HG02623 (cell line): ENCODE measurements around the gene UNC119.

ENCODE experiments used
- ATAC-seq: cut with Tn5 transposase; IDR thresholded peaks from one replicate; pipeline ENCODE4 v1.9.1; 2021; ENCODE audit warnings: moderate library complexity; ENCODE audit not compliant: unreplicated experiment

Gene UNC119

DNA sequence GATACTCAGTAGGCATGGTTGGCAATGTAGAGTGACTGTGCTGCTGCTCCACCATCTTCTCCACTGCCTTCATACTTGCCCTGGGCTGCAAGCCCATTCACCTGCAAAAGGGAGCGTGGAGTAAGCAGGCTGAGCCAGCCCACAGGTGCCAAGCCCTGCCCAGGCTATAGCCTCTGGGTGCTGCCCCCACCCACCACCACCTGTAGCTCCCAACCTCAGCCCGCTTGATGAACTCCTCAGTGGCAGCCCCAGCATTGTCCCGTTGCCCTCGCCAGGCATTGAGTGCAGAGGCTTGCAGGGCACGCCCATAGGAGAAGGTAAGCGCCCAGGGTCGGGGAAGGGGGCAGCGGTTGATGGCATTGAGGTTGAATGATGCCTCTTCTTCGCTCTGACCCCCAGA is 21.1 kb upstream of the UNC119 start:
- ATAC-seq: no peak

DNA sequence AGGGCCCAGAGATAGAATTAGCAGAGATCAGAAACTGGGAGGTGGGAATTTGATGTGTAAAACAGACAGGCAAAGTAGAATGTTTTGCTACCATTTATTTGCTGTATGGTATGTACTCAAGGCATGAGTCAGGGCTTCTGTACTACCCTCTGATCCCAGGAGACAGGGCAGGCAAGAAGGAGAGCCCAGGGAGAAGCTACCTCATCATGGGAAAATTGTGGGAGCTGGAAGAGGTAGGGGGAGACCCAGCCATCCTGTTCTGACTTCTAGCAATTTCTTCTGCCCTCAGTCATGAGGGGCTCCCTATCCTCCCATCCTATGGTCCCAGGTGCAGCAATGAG is 20.6 kb upstream of the UNC119 start:
- ATAC-seq: no peak

DNA sequence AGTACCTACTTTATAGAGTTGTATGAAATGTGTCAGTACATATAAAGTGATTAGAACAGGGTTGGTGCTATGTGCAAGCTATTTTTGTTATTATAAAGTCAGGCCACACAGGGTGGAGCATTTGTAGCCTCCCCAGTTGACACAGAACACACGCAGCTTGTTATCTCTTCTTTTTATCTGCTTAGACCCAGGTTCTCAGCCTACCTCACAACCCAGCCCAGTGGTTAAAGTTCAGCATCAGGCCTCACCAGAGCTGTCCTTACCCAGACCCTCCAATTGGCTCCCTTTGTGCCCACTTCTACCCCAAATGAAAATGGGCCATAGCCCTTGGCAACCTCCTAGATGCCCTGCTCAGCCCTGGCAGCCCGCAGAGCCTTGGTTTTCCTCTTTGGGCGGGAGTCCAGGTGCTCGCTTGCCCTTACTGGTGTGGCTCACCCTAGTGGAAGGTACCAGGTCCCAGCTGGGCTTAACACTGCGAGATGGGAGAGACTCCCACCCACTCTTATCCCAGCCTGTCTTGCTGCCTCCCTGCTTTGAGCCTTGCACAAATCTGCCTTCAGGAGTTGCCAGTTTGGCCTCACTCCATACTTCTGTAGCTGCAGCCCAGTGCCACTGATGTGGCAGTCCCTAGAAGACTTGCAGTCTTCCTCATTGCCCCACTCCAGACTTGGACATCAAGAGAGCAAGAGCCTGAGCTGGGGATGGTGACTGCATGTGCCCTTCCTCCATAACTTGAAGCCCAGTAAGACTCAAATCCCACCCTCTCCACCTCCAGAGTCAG is 20.0 kb upstream of the UNC119 start:
- ATAC-seq: no peak

DNA sequence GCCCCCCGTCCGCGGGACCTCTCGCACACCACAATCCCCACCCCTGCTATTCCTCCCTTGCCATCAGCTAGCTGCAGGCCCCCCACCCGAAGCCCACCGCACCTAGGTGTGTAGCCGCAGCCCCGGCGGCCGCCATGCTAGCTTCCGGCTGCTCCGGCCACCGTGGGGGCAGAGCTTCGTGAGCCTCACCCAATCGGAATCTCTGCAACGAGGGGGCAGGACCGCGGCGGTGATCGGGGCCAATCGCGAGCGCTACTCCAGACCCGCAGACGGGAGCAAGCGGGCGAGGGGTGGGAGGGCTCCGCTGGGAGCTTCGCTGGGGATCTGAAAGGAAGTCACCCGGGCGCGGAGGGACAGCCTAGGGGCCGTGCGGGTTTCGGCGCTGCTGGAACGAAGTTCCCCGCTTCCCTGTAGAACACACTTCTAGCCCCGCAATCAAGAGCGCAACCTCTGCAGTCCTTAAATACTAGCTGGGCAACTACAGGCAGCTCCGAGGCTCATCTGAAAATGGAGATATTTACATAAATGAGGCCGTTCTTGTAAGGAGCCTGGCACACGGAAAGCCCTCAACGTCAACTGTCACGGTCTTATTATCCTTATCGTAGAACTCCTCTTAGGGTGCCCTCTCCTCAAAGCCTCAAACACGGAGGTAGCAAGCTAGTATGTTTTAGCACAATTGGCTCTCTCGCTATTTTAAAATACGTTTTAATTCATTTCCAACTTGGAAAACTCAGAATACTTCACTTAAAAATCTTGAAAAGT is 19.1 kb upstream of the UNC119 start, which contains the start of gene PIGS:
Gene PIGS, minus strand, starts transcription at position 164 of the 762 bp plus-strand sequence. Its CDS starts 28 bp downstream, at position 136.
- peak; percentile 83 for ATAC-seq

DNA sequence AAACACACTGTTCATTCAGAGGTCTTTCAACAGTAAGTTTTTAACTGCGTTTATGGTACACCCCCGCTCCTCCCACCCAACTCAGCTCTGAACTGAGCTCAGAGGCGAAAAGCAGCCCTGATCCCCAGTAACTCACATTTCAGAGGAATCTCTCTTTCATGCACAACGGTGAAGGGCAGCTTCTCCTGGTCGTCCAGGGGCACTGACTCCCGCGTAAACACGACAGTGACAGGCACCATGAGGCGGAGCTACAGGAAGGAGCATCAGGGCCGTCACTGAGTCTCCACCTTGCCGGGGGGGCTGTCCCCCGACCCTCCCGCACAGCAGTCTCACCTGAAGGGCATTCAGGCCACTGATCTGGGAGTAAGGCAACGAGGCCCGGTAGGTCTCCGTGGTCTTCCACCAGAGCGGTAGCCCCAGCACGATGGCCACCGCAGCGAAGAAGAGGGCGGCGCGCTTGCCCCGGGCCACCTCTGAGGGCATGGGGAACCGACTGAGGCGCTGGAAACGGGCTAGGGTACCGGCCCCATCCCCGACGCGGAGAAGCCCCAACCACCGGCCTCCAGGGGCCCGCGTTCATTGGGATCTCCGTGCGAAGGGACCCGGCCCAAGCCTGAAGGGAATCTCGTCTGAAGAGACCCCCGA is 18.4 kb upstream of the UNC119 start:
- no peak for ATAC-seq

DNA sequence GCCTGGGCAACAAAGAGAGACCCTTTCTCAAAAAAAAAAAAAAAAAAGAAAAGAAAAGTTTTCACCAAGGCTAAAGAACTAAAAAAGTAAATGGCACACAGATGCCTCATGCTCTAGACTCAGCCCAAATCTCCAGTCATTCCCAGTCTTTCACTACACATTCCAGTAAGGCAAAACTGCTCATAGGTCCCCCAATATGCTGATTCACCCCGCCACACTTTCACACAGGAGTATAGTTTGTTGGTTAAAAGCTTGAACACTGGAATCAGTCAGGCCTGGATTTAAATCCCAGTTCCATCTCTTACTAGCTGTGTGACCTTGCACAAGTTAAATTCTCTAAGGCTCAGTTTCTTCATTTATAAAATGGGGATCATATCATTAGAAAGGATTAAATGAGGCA is 17.0 kb upstream of the UNC119 start:
- no peak for ATAC-seq

DNA sequence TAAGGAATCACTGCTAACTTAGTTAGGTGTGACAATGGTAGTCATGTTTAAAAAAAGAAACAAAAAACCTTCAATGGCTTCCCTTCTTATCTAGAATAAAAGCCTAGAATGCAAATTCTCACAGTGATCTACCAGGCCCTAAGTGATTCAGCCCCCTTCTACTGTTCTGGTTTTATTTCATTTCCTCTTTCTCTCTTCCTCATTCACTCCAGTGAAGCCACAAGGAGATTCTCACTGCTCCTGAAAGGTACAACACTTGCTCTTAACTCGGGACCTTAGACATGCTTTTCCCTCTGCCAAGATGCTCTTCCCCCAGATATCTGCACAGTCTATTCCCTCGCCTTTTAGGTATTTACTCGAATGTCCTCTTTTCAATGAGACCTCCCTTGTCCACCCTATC is 15.2 kb upstream of the UNC119 start:
- no peak for ATAC-seq

DNA sequence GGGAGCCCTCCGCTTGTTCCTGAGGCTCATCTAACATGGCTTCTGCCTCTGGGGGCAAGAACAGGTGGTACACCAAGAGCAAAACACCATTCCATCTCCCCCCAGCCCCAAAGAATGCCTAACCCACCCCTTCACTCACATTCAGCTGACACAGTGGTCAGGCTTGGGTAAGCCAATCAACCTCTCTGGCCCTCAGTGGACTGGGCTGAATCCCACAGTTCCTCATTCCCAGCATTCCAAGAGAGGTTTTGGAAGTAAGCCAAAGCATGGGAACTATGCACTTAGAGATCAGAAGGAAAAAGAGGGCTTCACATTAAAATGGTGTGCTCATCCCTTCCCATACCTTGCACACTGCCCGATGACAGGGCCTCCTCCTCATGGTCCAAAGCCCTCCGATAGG is 11.1 kb upstream of the UNC119 start:
- ATAC-seq: no peak

DNA sequence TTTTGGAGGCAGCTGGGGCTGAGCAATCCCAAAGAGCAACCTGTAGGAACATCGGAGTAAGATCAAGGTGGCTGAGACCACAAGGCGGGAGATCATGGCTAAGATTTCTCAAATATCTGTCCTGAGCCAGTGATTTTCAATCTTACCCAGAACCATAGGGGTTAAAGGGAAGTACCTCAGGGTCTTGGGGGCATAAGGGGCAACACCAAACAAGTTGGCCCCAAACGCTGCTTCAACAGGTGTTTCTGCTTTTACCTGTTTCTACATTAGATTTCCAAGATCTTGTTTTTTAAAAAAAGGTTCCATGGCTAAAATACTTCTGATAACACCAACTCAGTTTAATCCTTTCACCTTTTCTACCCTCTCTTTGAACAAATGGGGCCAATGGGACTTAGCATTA is 2.6 kb upstream of the UNC119 start:
- ATAC-seq: no peak

DNA sequence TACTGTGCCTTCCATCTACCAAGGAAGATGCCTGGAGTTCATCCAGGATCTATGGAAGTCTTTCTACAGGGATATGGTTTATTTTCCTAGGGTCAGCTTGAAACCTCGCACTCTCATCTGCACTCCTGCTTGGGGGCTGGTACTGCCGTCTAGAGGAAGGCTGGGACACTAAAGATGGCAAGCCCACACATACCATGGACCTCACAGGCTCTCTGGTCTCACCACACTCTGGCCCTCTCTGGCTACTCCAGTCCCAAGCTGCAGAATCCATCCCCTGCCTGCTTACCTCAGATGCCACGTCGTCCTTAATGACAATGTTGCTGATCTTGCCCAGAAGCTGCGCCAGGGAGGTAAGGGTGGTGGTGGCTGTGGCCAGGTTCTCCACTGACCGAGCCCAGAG is 2.1 kb upstream of the UNC119 start:
- no peak for ATAC-seq

DNA sequence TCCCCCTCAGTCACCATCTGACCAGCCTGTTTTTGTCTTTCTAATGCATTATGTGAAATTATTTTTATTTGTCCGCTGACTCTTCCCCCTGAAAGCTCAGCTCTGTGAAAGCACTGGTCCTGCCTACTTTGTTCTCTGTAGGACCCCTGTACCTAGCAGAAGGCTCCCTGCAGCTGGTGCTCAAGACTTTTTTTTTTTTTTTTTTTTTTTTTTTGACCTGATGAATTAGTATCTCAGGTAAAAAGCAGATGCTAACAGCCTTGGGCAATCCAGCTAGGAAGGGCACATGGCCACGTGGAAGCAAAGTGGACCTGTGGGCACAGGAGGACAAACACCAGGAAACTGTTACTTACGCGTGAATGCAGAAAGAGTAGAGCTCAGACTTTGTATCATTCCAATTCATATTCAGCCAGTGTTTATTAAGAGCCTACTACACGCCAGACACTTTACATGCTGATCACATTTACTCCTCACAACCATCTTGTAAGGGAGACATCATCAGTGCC is 629 bp upstream of the UNC119 start:
- no peak for ATAC-seq

DNA sequence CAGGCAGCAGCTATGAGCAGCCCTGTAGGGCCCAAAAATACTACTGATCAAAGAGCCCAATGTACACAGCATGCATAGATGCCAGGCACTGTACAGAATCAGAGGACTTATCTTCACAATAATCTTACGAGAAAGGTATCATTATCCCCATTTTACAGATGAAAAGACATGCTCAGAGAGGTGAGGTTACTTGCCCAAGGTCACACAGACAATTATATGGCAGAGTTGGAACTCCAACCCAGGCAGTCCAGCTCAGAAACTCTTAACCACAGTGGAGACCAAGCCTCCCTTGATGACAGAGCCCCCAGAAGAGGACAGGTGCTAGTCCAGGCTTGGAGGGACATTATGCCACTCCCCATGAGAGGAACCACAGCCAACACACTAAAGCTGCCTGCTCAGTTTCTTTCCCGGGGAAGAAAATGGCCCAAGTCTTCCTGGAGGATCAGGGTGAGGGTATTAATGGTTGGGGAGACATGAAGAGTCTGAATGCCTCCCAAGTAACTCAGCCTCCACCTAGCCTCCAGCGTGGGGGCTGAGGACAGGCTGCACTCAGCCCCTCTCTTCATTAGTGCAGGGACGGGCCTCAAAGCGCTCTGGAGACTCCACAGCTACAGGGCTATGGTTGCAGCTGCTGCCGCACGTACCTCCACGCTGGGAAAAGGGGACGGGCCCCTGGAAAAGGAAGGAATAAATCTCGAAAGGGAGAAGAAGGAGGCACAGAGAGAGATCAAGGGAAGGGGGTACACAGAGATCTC is 826 bp downstream of the UNC119 start:
- no peak for ATAC-seq

DNA sequence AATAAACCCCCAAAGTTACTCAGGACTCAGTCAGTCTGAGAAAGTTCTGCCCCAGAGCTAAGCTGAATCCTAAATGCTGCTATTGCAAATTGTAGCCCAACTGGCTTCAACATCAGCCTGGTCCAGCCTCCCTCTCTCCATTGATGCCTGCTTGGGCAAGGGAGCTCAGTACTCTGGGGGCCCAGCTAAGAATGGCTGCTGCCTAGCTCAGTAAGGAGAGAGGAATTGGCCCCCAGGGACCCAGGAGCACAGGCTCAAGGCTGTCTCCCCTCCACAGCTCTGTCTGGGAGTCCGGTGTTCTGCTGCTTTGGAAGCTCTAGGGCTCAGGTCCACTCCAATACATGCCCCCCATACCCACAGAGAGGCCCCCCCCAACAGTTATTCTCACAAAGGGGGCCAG is 1.6 kb downstream of the UNC119 start:
- ATAC-seq: no peak

DNA sequence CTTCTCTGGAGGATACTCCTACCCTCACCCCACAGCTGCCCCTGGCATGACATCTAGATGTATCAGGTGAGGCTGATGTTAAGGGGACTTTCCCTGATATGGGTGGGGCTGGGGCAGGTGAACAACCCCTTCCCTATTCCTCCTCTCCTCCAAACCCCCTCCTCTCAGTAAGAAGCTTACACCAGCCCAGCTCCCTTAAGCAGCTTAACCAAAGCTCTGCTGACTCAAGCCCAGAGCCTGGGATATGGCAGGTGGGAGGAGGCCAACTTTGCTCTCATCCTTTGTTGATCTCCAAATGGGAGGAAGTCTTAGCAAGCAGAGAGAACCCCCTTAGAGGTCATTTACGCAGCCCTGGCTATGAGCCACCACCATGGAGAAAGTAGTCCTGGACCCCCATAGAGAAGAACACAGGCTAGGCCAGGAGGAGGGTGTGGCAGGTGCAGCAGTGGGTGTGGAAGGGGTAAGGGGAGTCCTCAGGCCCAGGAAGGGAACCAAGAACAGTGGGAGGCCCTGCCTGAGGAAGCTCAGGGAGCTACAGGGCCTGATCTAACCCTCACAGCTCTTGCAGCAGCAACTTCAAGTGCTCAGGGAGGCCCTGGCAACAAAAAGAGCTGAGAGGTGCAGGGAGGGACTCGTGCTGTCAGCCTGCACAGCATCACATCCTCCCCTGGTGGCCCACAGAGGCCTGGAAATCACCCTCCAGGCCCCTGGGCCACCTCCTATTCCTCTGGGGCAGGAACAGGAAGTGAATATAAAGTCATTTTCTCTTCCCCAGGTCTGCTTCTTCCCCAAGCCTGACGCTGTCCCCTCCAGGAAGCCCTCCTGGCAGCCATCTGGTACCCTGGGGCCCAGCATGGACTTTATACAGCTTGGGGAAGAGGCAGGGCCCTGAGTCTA is 2.9 kb downstream of the UNC119 start:
- peak; percentile 35 for ATAC-seq

DNA sequence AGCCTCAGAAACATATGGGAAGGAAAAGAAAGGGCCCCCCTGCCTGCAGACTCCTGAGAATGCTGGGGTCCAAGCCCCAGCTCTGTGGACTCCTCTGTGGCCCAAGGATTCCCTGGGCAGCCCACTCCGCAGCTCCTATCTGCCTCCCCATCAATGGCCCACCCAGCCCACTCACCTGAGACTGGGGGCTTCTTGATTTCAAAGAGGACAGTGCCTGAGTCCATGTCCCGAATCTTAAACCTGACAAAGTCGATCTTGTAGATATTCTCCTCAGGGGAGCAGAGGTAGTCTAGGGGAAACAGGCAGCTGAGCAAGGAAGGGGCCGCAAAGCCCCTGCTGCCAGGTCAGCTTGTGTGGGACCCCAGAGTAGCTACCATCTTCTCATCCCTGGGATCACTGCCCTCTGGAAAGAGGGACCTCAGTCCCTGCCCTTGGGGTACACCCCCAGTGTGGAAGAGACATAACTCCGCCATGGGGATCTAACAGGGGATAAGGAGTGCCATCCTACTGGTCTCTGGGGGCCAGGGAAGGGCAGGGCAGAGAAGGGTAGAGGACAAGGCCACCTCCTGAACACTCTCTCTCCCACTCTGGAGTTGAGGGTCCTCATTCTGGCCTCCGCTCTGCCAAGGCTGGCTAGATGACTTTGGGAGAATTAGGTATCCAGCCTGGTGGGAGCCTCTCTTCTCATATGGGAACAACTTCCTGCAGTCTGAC is 3.9 kb downstream of the UNC119 start:
- no peak for ATAC-seq

DNA sequence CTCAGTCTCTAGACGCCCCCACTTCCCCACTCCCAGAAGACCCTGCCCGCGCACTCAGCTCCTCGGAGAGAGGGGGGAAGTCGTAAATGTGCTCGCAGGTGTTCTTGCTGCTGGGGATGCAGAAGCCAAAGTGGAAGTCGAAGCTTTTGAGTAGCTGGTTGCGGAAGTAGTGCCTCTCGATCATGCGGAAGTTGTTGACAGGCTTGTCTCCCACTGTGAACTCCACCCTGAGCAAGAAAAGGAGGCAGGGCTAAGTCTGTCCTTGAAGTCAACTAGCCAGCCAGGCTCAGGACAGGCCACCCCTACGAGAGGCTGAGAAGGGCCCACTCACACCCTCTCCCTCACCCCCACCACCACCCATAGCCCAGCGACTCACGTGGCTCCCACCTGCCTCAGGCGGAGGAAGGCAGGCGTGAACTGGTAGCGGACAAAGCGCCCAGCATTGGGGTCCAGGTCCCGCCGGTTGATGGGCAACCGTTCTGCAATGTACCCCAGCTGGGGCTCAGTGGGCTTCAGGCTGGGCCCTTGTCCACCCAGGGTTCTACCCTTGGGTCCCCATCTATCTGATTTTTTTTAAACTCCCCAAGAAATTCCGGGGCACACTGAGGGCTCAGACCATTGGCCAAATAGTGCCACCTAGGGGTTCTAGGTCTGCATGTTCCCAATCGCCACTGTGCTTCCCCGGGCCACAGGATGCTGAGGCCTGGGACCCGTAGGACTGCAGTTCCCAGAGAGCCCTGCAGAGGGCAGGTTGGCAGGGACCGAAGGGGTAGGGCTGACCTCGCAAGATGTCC is 4.6 kb downstream of the UNC119 start:
- no peak for ATAC-seq

DNA sequence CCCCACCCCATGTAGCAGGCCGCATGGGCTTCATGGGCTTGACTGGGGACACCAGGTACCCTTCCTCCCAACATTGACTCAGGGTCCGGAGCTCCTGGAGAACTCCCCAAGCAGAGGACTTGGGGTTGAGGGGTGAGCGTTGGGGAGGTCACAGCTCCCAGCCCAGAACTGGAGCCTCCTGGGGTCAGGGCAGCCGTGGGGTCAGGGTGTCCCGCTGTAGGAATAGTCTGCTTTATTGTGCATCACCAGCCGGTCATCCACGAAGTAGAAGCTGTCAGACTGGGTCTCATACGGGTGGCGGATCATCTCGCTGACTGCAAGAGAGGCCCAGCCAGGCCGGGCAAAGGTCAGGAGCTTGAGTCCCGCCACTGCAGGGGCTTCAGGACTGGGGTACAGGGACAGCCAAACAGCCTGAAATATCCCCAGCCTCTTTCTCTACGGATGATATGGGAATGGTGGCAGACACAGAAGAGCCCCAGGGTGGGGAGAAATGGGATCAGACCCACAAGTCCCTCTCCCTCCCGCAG is 5.3 kb downstream of the UNC119 start:
- no peak for ATAC-seq

DNA sequence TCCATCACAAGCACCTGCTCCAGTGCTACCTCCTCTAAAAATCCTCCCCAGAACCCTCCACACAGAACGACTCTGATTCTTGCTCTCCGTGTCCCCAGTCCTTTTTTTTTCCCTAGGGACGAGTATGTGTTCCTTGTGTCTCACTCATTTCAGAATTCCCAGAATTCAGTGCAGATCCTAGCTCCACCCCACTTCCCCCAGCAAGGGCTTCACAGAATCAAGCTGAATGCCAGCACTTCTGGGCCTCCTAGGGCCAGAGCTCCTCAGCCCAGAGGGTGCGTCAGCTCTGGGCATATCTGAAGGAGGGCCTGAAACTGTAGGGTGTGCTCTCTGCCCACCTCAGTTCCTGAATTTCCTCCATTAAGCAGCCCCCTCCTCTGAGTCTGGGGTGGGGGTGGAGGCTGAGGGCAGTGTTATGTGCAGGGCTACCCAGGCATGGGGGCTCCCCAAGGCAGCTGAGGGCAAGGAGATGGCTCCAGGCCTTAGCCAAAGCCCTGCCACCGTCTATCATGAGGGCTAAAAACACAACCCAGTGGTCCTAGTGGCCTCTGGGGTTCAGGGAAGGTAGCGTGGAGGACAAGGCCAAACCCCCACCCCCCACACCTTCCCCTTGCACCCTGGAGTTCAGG is 6.5 kb downstream of the UNC119 start:
- ATAC-seq: no peak
